Measurements from ENCODE around the gene SNX15. TPM values are rescaled to one million over a fixed set of nuclear protein-coding genes. Genes with fewer than 3 reads are reported as not detected.

SNX15 gene
- total RNA-seq, 1 donor = 17.4 TPM

DNA sequence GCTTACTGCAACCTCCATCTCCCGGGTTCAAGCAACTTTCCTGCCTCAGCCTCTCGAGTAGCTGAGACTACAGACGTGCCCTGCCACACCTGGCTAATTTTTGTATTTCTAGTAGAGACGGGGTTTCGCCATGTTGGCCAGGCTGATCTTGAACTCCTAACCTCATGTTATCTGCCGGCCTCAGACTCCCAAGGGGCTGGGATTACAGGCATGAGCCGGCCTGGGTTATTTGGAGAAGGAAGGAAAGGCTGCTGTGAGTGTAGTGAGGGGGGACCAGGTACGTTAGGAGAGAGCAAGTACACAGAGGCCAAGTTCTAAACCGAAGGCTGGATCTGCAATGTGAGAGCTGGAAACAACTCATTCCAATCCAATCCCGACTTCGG, 30.9 kb upstream of the SNX15 start:
- no peak for DNase-seq (ENCODE audit: low read depth)

DNA sequence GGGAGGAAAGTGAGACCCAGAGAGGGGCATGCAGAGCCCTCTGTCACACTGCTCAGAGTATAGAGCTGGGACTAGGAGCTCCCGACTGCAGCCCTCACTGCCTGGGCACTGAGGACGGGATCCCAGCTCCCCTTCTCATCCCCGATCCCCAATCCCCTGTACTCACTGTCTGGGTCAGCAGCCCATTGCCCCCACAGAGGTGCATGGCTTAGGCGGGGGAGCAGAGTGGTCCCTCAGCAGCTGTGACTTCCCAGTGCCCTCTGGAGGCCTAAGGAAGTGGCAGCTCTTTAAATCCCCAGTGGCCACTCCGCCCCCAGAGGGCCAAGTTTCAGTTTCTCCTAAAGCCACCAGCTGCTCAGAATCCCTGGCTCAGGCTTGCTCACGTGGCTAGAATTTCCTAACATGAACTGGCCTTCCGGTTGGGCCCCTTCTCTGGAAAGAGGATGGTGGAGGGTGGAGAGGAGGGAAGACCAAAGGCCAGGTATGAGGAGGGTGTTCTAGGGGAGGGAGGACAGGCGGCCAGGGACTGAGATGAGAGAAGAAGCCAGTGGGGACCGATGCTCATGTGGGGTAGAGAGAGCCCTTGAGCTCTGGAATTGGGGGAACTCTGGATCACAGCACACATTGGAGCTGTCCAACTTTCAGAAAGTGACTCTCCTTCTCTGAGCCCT, 30.4 kb upstream of the SNX15 start, which contains the start of gene BATF2:
TSS of gene BATF2 (minus strand) at position 262 of the 671 bp plus-strand sequence. CDS start at position 205, 57 bp downstream.
- H3K4me3 ChIP-seq (ENCODE audit: low read depth, low read length) = peak within 1 kb of the TSS; percentile 55
- TF ChIP-seq, protein P1, sequence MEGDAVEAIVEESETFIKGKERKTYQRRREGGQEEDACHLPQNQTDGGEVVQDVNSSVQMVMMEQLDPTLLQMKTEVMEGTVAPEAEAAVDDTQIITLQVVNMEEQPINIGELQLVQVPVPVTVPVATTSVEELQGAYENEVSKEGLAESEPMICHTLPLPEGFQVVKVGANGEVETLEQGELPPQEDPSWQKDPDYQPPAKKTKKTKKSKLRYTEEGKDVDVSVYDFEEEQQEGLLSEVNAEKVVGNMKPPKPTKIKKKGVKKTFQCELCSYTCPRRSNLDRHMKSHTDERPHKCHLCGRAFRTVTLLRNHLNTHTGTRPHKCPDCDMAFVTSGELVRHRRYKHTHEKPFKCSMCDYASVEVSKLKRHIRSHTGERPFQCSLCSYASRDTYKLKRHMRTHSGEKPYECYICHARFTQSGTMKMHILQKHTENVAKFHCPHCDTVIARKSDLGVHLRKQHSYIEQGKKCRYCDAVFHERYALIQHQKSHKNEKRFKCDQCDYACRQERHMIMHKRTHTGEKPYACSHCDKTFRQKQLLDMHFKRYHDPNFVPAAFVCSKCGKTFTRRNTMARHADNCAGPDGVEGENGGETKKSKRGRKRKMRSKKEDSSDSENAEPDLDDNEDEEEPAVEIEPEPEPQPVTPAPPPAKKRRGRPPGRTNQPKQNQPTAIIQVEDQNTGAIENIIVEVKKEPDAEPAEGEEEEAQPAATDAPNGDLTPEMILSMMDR (IDR thresholded peaks at IDR 0.05; ENCODE audit: insufficient read depth, low read length) = peak; percentile 20
- DNase-seq (ENCODE audit: low read depth) = peak; percentile 66

More for the DNA sequence above, 30.9 kb upstream of the SNX15 start:
- TF ChIP-seq, protein P1 (IDR thresholded peaks at IDR 0.05; ENCODE audit: insufficient read depth, low read length) = no peak
- peak overlapping the region; percentile 55 for H3K4me3 ChIP-seq (ENCODE audit: low read depth, low read length)

DNA sequence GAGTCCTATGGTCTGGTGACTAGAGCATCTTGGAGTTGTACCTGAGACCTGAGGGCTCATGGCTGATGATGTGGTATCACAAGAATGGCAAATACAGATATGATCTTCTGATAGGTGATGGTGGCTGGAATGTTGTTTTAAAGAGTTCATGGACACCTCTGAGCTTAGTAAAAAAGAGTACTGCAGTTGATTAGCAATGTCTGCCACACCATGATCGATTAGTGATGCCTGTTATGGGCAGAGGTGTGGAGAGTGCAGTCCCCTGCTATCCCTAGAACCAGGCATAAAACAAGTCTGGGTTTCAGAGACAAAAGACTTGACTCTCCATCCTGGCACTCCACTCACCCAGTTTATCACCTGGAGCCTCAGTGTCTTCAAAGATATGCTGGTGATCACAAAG, 29.1 kb upstream of the SNX15 start:
- TF ChIP-seq, protein P1 (IDR thresholded peaks at IDR 0.05; ENCODE audit: insufficient read depth, low read length) = no peak
- DNase-seq (ENCODE audit: low read depth) = no peak
- H3K4me3 ChIP-seq (ENCODE audit: low read depth, low read length) = no peak overlapping the region

DNA sequence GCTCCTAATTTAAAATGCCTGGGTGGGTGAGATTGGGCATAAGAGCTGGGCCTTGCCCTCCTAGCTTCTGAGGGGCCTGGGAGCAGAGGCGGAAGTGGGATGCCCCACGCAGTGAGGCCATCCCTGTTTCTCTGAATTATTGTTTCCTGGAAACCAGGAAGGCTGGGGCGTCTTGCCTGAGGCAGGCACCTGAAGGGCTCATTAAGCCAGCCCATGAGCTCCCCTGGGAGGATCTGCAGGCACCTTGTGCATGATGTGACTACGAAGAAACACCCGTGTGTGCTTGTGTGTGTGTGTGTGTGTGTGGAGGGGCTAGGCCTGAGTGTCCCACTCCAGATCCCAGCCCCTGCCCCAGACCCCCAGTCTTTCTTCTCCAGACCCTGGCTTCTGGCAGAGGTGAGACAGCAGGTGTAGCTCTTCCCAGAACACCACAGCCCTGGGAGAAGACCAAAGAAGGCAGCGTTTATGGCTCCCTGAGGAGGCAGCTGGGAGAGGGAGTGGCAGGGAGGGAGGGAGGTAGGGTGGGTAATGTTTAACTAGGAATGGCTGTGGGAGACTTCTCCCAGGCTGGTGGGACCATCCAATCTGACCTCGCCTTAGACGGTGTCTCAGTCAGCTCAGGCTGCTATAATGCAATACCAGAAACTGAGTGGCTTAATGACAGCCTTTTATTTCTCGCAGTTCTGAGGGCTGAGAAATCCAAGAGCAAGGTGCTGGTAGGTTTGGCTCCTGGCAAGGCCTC, 28.4 kb upstream of the SNX15 start:
- DNase-seq (ENCODE audit: low read depth) = no peak
- no peak overlapping the region for H3K4me3 ChIP-seq (ENCODE audit: low read depth, low read length)
- TF ChIP-seq, protein P1 (IDR thresholded peaks at IDR 0.05; ENCODE audit: insufficient read depth, low read length) = no peak

DNA sequence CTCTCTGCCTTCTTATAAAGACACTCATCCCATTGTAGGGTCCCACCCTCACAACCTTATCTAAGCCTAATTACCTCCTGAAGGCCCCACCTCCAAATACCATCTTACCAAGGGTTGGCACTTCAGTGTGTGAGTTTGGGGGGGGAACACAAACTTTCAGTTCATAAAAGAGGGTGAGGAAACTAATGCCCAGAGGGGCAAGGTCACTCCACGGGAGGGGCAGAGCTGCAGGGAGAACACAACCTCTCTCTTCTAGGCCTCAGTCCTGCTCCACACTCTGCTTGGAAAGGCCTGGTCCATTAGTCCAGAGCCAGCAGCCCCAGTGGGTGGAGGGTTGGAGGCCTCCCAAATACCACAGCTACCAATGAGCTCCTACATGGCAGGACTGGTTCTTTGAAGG, 27.8 kb upstream of the SNX15 start:
- H3K4me3 ChIP-seq (ENCODE audit: low read depth, low read length) = no peak overlapping the region
- DNase-seq (ENCODE audit: low read depth) = no peak
- TF ChIP-seq, protein P1 (IDR thresholded peaks at IDR 0.05; ENCODE audit: insufficient read depth, low read length) = no peak

DNA sequence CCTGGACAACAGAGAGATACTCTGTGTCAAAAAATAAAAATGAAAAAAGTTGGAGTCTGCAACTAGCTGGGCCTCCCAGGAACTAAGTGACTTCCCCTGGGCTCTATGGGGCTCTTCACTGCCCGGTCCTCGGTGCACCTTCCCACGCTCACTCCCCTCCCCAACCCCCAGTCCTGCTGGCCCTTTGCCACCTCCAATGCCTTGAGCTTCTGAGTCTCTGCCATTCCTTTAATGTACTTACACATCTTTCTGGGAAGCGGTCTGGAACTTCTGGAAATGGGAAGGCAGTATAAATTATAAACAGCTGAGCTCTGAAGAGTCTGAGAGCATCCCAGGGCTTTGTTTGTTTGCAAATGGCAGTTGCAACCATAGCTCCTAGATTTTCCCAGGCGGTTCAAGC, 24.5 kb upstream of the SNX15 start:
- H3K4me3 ChIP-seq (ENCODE audit: low read depth, low read length) = no peak overlapping the region
- no peak for DNase-seq (ENCODE audit: low read depth)
- TF ChIP-seq, protein P1 (IDR thresholded peaks at IDR 0.05; ENCODE audit: insufficient read depth, low read length) = no peak
